Stimulated activated CD4-positive, alpha-beta T cell treated with anti-CD3 and anti-CD28 coated beads, Interleukin-1b, Interleukin-23, amount 100 ng/mL, for 48 hours (primary cell): ENCODE data around the gene VDAC2.

ENCODE experiments used
- DNase-seq: peaks from one replicate; pipeline ENCODE4 v3.0.0-alpha.2; 2020

The VDAC2 gene

DNA sequence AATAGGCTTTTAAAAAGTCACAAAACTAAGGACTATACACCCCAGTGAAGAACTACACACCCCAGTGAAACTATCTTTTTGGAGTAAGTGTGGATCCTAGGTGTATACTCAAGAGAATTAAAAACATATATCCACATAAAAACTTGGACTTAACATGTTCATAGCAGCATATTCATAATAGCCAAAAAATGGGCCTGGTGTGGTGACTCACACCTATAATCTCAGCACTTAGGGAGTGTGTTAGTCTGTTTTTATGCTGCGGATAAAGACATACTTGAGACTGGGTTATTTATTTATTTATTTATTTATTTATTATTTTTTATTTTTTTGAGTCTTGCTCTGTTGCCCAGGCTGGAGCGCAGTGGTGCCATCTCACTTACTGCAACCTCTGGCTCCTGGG lies 44.1 kb downstream of the VDAC2 start:
- DNase-seq = no peak

GRCh38 chr10:75260990-75261389 lies 50.4 kb downstream of the VDAC2 start:
- no peak for DNase-seq

DNA sequence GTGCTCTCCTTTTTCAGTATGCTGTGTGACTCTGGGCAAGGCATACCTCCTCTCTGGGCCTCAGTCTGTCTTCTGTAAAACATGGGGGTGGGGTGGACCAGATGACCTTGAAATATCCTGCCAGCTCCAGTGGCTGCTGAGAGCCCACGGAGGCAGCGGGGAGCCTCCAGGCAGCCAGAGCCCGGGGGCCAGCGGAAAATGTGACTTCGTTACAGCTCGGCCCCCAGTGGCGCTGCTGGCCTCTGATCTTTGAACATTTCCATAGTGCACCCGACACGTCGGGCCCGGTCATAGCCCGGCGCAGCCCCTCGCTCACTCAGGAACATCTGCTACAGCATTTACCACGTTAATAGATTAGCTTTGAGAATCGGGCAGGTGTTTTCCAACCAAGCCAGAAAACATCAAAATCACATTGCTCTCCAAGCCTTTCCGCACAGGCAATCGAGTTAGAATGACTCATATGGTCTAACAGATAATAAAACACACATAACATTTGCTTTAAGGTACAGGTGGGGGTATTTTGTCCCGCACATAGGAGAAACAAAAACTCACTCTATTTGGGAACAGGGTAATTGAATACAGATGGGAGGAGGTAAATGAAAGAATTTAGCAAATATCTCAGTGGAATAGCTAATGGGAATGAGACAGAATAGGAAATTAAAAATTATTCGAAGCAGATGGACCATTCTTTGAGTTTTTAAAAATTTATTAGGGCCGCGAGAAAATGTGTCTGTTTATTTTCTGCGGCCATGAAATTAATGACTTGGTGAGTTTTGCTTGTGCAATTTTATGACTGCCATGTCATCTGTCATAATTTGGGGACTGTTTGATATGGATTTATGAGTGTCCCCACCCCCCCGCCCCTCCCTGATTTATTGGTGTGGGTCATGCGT lies 51.5 kb downstream of the VDAC2 start:
- no peak for DNase-seq

GRCh38 chr10:75263806-75264205 lies 53.2 kb downstream of the VDAC2 start:
- DNase-seq = no peak

- DNase-seq = no peak
These were observed 55.3 kb downstream of the VDAC2 start for GRCh38 chr10:75265856-75266255.

DNA sequence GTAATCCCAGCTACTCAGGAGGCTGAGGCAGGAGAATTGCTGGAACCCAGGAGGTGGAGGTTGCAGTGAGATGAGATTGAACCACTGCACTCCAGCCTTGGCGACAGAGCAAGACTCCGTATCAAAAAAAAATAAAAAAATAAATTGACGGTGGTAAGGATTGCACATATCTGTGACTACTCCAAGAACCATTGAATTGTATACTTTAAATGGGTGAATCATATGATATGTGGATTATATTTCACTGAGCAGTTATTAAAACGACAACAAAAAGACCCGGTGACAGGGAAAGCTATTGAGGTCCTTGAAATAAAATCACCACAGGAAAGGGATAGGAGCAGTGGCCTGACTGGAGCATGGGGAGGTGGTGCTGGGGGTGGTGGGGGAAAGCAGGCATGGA lies 56.3 kb downstream of the VDAC2 start:
- DNase-seq = no peak

DNA sequence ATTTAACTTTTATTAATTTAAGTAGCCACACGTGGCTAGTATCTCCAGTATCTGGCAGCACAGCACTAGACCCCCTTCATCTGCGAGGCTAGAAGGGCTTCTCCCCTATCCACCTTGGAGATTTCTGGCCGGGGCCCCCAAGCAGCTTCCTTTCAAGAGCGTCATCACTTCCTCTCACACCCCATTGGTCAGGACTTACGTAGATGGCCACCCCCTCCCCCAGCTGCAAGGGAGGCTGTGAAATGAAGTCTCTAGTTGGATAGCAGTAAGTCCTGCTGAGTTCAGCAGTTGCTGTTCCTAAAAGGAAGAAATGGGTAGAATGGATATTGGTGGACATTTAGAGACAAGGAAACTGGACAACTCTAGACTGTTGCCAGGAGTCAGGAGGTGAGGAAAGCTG lies 59.0 kb downstream of the VDAC2 start:
- no peak for DNase-seq

DNA sequence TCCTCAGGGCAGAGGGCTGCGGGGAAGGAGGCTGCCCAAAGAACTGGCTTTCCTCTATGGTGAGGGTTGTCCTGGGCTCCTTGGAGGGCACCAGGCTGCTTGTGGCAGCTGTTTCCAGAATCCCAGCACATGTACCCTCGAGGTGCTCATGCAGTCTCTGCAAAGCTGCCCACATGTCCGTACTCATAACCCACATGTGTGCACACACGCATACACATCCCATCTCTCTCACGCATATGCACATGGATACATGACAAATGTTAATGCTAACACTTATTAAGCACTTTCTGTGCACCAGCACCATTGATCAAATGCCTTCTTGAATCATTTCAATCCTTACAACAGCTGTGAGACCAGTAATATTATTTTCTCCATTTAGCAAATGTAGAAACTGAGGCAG lies 61.5 kb downstream of the VDAC2 start:
- no peak for DNase-seq

DNA sequence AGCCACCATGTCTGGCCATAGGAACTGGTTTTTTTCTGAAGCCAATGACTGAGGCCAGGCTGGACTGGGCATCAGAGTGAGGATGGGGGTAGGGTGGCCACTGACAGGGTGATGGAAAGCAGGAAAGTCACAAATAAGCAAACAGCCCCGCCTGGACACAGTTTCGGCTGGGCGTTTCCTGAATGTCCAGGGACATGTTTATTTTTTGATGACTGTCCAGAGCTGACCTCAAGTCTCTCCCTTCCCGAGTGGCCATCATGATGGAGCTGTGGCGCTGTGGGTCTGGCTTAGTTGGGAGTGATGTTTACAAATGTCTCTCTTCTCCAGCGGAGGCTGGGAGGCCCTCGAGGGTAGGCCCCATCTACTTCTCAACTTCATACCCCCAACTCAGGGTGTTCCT lies 62.3 kb downstream of the VDAC2 start:
- no peak for DNase-seq

- no peak for DNase-seq
These were observed 65.7 kb downstream of the VDAC2 start for GRCh38 chr10:75276069-75276872.

DNA sequence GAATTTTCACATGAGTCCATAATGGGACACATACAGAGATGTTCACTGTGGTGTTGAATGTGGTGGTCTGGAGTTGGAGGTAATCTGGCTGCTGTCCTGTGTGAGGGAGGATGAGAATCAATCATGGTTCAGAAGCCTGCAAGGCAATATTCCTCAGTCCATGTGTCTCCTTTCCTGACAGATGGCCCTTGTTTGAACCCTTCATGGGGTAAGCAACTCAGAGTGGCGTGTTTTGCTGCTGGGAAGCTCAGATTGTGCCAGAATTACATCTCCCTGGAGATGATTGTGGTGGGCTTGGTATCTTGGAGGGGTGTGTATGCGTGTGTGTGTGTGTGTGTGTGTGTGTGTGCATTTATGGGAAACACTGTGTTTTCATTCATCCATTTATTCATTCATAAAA lies 69.6 kb downstream of the VDAC2 start:
- DNase-seq = no peak
